ENCODE measurements around the gene LILRA6.
"Not testable (repeated sequence)": the region's sequence is repeated elsewhere in the genome, so short reads cannot be mapped to it uniquely, and the experiment has no call there.

LILRA6 gene

GRCh38 chr19:54229146-54229545 lies 13.4 kb downstream of the LILRA6 start:
- no peak for DNase-seq

- DNase-seq = not testable (repeated sequence)
These were observed 18.0 kb downstream of the LILRA6 start for GRCh38 chr19:54224619-54225018.

- not testable (repeated sequence) for DNase-seq
These were observed 18.7 kb downstream of the LILRA6 start for GRCh38 chr19:54223937-54224281.

- not testable (repeated sequence) for DNase-seq
These were observed 19.2 kb downstream of the LILRA6 start for GRCh38 chr19:54223277-54223936.

GRCh38 chr19:54222474-54223276 lies 19.9 kb downstream of the LILRA6 start, which contains the start of gene LILRB3:
TSS of gene LILRB3 (minus strand) at chr19:54223007. CDS start at chr19:54222976, 31 bp downstream.
- DNase-seq = not testable (repeated sequence)

GRCh38 chr19:54221947-54222346 lies 20.6 kb downstream of the LILRA6 start:
- not testable (repeated sequence) for DNase-seq

- DNase-seq = not testable (repeated sequence)
These were observed 22.9 kb downstream of the LILRA6 start for GRCh38 chr19:54219702-54220101.

- no peak for DNase-seq
These were observed 23.5 kb downstream of the LILRA6 start for GRCh38 chr19:54218960-54219661.

- no peak for DNase-seq
These were observed 24.3 kb downstream of the LILRA6 start for GRCh38 chr19:54218259-54218658.

- DNase-seq = not testable (repeated sequence)
These were observed 24.9 kb downstream of the LILRA6 start for GRCh38 chr19:54217517-54218247.

GRCh38 chr19:54216869-54217268 lies 25.7 kb downstream of the LILRA6 start:
- DNase-seq = no peak

- not testable (repeated sequence) for DNase-seq
These were observed 27.9 kb downstream of the LILRA6 start for GRCh38 chr19:54214734-54215133.

- not testable (repeated sequence) for DNase-seq
These were observed 28.4 kb downstream of the LILRA6 start for GRCh38 chr19:54214217-54214616.

GRCh38 chr19:54211235-54211634 lies 31.4 kb downstream of the LILRA6 start:
- DNase-seq = no peak

GRCh38 chr19:54209811-54210494 lies 32.6 kb downstream of the LILRA6 start:
- DNase-seq = peak; percentile 81

- no peak for DNase-seq
These were observed 33.4 kb downstream of the LILRA6 start for GRCh38 chr19:54209058-54209810.

GRCh38 chr19:54208784-54209057 lies 33.9 kb downstream of the LILRA6 start:
- no peak for DNase-seq

GRCh38 chr19:54207983-54208783 lies 34.4 kb downstream of the LILRA6 start:
- DNase-seq = no peak

- DNase-seq = no peak
These were observed 35.0 kb downstream of the LILRA6 start for GRCh38 chr19:54207676-54207982.

GRCh38 chr19:54207193-54207592 lies 35.4 kb downstream of the LILRA6 start:
- DNase-seq = not testable (repeated sequence)

GRCh38 chr19:54206831-54207177 lies 35.8 kb downstream of the LILRA6 start:
- DNase-seq = no peak
